Hematopoietic multipotent progenitor cell treated with erythropoietin and hydrocortisone succinate and interleukin-3 and kit ligand, for 15 days (in vitro differentiated cells): Measurements from ENCODE around the gene GPR143.
"Not testable (repeated sequence)": the region's sequence is repeated elsewhere in the genome, so short reads cannot be mapped to it uniquely, and the experiment has no call there.

Source experiments
- DNase-seq: peaks from one replicate; pipeline ENCODE4 v3.0.0-alpha.2; 2015; ENCODE audit warnings: low spot score

GPR143 gene

DNA sequence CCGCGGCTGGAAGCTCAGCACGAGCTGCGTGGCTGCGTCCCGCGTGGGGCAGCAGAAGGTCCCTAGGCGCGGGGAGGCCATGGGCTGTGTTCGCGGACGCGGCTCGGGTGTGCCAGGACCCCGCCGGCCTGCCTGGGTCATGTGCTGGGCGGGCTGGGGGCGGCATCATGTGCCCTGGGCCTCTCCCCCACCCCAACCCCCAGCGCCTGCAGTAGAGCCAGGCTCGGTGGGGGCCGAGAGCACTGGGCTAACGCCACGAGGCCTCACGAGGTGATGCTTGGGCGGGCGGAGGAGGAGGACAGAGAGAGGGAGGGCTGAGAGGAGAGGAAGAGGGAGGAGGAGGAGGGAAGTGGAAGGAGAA, at the start of gene GPR143:
GPR143 (minus strand) TSS at position 111 of the 361 bp plus-strand sequence; CDS start at position 81, 30 bp downstream.
- no peak for DNase-seq

DNA sequence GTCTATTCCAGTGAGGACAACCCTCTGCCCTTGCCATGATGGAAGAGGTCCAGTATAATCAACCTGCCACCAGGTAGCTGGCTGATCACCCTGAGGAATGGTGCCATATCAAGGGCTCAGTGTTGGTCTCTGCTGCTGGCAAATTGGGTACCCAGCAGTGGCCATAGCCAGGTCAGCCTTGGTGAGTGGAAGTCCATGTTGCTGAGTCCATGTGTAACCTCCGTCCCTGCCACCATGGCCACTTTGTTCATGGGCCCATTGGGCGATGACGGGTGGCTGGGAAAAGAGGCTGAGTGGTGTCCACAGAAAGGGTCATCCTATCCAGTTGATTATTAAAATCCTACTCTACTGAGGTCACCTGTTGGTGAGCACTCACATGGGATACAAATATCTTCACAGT, 45.4 kb upstream of the GPR143 start:
- DNase-seq = not testable (repeated sequence)

DNA sequence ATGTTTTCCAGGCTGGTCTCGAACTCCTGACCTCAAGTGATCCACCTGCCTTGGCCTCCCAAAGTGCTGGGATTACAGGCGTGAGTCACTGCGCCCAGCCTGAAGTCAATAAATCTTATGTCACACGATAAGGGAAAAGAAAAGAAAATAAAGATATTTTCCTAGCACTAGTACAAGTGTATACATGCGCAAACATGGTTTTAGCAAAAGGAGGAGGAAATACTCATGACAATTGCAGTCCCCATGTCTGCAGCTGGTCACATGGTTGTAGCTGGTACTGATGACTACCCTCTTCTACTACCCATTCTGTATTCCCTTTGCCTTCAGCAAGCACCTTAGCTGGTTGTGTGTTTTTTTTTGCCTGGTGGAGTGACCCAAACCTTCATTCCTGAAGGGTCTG, 44.2 kb upstream of the GPR143 start:
- not testable (repeated sequence) for DNase-seq

DNA sequence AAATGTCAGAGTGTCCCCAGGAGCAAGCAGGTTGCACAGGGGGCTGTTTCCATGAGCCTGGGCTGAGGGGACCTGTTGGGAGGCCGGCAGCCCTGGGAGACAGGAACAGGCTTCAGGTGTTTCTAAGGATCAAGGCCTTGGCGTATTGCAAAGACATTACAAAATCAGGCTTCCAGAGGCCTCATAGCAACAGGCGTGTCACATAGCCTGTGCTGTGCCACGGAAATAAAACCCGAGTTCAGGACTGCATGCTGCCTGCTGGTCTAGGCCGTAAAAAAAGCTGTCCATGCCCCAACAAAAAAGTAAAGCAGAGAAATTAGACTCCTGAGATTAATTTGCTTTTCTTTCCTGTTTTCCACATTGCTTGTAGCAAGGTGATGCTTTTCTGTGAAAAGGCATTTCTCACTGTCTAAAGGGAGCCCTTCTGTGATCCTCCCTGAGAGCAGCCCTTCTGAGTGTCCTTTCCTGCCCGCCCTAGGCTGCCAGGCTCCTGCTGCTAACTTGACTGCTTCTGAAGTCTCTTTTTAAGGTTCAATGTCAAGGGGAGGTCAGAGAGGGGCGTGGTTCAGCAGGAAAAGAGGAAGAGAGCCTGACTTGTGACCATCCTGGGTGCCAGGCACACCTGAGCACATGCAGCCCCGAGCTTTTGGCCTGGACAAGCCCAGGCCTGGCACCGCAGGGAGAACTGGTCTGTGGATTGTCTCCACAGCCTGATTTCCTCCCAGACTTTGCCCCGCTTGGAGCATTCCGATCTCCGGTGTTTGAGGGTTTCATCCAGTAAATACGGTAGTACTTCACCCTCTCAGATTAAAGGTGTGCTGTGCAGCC, 41.9 kb upstream of the GPR143 start:
- no peak for DNase-seq

DNA sequence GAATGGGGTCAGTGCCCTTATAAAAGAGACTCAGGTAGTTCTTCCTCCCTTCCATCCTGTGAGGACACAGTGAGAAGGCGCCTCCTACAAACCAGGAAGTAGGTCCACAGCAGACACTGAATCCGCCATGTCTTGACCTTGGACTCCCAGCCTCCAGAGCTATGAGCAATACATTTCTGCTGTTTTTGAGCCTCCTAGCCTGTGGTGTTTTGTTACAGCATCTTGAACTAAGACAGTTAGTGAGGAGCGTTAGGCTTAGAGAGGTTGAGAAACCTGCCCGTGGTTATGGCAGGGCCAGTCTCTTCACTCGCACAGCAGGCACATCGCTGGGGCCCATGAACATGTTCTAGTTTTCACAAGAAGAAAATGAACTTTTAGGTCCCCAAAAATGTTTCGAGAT, 40.3 kb upstream of the GPR143 start:
- no peak for DNase-seq

DNA sequence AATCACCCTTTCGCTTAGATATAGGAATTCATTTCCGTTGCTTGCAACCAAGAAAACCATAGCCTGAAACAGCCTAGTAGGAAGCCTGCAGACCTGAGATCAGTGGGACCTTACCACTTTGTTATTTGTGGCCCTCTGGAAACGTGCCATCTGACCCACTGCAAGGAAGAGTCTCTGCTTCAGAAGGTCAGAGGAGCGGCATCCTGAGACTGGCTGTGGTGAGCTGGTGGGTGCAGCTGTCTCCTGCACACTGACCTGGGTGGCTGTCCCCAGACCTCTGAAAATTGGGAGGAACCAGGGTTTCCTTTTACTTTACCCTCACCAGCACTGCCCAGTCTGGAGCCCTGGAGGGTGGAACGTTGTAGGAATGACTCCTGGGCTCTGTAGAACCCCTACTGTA, 38.8 kb upstream of the GPR143 start:
- DNase-seq = no peak

DNA sequence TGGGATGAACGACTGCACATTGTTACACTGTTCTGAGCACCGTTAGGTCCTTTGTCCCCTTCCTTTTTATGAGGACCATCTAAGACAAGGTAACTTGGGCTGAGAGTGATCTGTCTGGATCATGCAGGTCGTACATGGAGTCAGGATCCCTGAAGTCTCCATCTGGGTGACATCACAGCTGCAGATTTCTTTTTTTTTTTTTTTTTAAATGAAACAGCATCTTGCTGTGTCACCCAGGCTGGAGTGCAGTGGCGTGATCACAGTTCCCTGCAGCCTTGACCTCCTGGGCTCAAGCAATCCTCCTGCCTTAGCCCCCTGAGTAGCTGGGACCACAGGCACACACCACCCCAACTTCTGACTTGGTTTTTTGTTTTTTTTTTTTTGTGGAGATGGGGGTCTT, 37.1 kb upstream of the GPR143 start:
- no peak for DNase-seq

DNA sequence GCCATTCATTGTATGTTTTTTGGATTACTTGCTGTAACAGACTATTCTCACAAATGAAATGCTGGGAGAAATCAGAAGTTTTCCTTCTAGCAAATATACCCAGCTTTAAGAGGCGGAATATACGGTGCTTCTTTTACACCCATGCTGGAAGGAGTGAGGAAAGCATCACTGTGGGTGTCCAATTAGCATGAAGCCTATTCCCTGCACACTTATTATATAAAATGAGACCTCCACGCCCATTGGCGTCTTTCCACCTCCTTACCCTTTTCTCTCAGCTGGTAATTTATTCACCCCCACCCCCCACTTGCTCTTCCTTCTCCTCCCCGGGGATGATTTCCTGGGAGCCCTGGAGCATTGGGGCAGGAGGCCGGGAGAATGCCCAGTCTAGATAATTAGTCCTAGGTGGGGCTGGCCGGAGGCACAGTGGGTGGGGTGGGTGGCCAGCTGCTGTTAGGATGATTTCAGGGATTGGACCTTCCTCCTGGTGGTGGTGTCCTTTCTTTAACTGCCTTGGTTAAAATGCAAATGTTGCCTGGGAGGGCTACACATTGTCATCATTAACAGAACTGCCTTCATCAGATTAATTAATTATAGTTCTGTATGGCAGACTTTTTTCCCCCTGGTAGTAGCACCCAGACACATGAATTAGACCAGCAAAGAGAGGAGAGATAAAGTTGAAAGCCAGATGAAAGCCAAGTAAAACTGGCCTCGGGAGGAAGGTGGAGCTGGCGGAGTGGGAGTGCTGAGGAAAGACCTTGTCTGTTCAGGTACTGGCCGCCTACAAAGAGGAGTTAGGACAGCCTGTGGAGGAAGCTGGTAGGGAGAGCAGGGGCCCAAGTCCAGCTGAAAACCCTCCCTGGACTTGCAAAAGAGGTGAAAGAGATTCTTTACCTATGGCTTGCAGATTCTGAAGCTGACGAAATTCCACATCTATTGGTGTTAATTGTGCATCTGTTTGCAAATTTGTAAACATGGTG, 32.0 kb upstream of the GPR143 start:
- DNase-seq = no peak

DNA sequence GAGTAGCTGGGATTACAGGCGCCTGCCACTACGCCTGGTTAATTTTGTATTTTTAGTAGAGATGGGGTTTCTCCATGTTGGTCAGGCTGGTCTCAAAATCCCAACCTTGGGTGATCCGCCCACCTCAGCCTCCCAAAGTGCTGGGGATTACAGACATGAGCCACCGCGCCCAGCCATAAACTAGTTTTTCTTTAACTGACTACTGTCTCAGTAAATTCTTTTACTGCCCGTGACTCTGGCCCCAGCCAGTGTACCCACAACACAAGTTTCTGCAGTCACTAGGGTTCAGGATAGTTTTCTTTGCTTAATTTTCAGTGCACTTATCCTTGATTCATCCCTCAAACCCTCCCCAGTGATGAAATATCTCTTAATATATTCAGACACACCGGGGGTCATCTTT, 28.8 kb upstream of the GPR143 start:
- no peak for DNase-seq

DNA sequence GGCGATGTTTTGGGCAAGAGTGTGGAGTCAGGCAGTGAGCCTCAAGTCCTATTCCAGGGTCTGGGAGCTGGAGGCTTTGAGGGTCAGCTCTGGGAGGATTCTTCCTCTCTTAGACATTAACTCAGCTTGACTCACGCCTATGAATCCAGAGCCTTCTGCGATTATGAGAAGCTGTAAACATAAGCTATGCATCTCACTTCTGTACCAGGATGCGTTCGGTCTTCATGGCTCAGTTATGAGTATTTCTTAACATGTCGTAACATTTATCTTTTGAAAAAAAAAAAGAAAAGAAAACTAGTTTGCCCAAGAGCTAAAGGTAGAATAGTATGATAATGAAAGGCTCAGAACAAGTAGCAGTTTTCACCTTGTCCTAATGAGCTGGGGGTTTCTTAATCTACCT, 25.2 kb upstream of the GPR143 start:
- DNase-seq = no peak

DNA sequence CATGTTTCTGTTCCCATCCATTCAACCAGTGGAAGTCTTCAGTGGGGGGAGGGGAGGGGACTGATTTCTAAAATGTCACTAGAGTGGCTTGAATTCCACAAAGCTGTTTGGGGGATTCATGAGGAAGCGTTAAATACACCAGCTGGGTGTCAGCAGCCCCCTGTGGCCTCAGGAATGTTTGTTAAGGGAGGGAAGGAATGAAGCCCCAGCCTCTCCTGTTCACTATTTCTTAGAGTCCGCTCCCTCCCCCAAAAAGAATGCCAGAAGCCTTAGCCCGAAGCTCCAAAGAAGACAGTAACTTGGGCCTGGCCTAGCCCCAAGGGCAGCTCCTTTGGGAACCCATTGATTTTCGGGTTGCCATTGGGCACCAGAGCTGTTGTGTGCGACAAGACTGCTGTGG, 23.9 kb upstream of the GPR143 start:
- no peak for DNase-seq

DNA sequence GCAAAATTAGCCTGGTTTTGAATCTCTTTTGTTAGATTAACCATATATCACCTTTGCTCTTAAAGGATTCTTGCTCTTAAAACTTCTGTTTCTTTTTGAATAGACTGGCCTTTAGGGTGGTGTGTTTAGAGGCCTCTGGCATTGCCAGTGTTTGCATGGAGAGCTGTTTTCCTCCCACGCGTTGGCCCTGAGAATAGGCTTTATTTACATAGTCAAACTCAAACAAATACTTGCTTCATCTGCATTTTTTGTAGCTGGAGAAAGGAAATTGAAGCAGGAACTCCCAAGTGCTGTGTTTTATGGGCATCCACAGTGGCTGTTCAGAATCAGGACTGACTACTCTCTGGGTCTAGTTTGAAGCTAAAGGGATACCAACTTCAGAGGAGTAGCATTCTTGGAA, 23.3 kb upstream of the GPR143 start:
- no peak for DNase-seq

DNA sequence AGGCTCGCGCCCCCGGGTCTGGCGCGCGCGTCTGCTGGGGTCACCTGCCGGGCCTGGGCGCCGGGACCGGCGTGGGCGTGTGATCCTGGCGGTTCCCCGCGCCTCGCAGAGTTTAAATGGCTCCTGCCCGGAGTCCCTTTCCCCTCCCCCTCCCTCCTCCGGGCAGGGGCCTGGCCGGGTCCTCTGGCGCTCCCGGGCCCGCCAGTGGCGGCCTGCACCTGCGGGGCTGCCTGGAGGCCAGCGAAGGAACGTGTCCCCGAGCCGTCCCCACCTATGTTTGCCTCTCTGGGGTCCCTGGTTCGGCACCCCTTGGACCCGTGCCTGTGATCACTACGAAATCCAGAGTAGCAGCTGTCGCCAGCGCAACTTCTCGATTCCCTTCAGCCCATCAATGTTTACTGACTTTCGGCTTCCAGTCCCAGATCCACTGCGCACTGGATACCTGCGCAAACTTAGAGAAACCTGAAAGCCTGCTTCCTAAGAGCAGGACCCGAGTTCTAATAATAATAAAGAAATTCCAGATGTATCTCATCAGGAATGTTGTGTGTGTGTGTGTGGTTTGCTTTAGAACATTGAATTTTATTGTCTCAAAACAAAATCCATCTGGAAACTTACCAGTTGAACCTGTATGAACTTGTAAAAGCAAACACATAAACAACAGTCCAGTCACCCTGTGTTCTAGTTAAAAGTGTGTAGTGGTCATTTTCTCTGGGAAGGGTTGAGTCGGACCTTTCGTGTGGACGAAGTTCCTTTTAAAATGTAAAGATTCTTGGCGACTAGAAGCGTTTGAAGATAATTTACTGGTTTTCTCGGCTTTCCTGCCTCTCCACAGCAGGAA, 21.4 kb upstream of the GPR143 start:
- DNase-seq = no peak

DNA sequence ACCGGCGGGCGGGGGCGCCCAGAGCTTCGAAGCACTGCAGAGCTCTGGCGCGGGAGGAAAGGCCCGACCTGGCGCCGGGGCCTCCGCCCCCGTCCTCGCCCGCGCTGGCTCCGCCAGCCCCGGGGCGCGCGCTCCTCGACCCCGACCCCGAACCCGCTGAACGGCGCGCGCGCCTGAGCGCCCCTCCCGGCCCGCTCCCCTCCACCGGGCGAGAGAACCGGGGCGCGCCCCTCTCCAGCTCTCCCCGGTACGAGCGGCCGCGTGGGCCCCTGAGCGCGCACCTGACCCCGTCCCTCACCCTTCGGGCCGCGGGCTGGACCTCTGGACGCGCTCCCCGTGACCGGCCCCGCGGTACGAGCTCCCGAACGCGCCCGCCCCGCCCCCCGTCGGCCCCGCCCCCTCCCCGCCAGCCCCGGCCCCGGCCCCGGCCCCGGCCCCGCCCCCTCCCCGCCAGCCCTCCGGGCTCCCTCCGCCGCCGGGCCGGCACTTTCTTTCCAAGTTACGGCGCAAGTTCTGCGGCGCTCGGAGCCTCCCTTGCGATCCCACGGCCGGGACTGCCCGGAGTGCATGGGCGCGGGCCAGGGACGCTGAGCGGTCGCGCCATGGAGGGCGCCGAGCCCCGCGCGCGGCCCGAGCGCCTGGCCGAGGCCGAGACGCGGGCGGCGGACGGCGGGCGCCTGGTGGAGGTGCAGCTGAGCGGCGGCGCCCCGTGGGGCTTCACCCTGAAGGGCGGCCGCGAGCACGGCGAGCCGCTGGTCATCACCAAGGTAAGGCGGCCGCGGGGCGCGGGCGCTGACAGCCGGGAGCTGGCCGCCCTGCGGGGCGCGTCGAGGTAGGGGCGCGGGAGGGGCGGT, 20.5 kb upstream of the GPR143 start, which contains the start of gene SHROOM2:
SHROOM2 (plus strand) TSS at position 486 of the 854 bp plus-strand sequence; CDS start at position 603, 117 bp downstream.
- DNase-seq = no peak

DNA sequence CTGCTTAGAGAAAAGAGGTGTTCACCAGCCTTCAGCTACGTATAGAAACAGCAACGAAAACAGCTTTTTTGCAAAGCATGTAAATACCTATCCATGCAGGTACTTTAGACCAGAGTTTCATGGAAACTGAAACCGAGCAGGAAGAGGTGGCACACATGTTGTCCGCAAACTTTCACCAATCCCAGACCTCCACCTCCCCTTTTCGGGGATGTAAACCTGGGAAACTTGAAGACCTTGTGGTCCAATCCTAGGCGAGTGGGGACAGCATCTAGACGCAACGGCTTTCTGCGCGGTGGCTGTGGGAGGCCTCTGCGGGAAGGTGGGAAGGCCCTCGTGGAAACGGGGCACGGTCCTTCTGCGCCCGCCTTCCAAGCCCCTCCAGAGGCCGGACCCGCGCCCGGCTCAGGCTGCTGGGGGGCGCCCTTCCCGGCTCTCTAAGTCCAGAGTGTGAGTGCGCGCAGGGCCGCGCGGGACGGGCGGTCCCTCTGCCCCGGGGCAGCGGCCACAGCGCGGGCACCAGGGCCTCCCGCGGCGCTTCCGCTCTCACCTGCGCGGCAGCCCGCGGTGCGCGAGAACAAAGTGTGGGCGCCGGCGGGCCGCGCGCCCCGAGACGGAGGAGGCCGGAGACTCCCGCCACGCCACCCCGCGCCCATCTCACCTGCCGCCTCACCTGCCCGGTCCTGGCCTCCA, 19.8 kb upstream of the GPR143 start:
- DNase-seq = no peak

DNA sequence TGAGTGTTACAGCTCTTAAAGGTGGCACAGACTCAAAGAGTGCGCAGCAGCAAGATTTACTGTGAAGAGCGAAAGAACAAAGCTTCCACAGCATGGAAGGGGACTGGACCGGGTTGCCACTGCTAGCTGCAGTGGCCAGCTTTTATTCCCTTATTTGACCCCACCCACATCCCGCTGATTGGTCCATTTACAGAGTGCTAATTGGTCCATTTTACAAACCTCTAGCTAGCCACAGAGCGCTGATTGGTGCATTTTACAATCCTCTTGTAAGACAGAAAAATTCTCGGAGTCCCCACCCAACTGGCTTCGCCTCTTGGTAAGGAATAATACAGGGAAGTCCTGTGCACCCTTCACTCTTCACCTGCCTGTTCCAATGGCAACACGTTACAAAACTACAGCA, 18.7 kb upstream of the GPR143 start:
- DNase-seq = no peak

DNA sequence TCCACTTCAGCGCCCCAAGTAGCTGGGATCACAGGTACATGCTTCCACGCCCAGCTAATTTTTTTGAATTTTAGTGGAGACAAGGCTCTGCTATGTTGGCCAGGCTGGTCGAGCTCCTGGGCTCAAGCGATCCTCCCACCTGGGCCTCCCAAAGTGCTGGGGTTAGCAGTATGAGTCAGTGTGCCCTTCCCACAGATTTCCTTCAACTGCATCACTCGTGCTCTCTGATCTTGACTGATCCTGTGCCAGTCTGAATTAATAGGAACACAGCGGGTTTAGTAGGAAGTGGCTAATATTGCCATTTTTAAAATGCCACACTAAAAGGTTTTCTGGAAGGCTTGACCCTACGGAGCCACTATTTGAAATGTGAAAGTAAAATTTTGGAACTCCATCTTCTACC, 16.3 kb upstream of the GPR143 start:
- DNase-seq = no peak

DNA sequence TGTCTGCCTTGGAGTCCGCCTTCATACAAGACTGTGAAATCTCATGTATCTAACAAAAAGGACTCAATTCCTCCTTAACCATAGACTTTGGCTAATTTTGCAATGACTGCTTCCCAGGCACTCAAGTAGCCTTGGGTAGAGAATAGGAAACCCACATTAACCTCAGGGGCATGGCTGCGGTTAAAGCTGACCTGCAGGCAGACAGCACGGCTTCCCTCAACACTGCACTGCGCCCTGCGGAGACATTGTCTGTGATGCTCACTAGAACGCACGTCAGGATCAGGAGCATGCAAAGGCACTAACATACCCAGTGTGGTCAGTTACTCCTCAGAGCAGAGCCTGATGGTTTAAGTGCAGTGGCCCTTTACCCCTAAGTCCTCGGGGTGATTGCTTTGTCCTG, 10.3 kb upstream of the GPR143 start:
- DNase-seq = no peak

DNA sequence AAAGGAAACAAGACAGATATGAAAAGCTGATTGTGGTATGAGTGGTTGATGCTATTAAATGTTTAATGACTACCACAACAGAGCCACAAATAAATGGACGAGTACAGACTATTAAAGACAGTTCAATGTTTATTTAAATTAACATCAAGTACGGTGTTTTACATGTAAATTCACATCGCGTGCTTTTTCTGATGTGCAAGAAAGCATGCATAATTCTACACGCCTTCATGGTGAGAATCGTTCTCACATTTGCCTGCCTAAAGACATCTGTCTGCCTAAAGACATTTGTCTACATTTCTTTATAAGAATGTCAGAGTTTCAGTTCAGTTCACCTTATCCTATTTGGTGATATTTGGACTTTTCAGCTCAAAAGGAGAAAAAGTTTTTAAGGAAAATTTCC, 7.3 kb upstream of the GPR143 start:
- DNase-seq = no peak

DNA sequence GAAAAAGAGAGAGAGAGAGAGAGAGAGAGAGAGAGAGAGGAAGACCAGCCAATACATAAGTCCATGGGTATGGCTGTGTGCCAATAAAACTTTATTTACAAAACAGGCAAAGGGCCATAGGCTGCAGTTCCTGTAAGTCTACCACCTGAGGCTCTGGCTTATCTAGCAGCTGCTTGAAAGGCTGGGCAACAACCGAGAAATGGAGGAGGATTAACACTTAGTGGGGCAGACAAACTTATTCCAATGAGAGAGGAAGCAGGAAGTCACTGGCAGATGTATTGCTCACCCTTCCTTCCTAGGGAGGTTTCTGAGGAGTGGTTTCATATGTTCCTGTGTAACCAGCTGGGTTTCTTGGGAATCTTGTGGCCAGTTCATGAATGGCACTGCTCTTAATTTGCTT, 4.7 kb upstream of the GPR143 start:
- no peak for DNase-seq
